NCI-H146 treated with DMSO at 0.1 percent for 48 hours (cell line): ENCODE results near the gene ANKMY2.
"Not testable (repeated sequence)": the region's sequence is repeated elsewhere in the genome, so short reads cannot be mapped to it uniquely, and the experiment has no call there.

ENCODE experiments used
- DNase-seq: peaks from one replicate; lab custom pipeline; 2025; ENCODE audit not compliant: unreplicated experiment; lab: John Stamatoyannopoulos, UW

Gene ANKMY2

GRCh38 chr7:16659854-16660497, 14.4 kb upstream of the ANKMY2 start:
- not testable (repeated sequence) for DNase-seq

DNA sequence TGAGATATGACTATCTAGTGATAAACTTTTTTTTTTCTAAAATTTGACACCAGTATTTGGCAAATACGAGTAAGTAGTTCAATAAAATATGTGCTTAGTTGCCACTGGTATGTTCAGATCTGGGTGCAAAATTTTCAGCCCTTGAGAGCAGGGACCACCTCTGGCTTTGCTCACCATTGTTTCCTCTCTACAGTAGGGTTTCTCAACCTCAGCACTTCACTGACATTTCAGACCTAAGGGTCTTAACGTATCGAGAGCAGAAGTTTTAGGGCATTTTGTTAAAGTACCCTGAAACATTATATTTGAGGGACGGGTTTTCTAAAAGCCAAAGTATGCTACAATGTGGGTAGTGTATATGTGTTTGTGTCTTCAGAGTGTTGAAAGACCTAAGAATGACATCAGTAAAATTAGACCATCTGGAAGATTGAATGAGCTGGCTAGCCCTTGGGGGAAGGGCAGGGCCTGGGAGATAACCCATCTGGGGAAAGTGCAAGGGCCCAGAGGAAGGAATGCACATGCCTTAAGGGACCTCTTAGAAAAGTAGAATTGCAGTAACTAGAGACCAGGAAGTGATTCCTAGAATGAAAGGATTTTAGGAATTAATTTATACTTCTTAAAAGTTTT, 12.2 kb upstream of the ANKMY2 start:
- no peak for DNase-seq

DNA sequence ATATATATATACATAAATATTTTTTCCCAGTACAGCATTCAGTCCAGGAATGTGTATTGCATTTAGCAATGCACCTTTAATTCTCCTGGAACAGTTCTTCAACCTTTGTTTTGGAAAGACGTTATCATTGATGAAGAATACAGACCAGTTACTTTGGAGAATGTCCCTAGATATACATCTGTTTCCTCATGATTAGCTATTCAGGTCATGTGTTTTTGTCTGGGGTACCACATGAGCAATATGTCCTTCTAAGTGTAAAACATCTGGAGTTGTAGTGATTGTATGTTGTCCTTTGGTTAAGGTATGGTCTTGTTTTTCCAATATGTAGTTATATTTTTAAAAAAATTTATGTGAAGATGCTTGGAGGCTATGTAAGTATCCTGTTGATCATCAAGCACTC, 10.6 kb upstream of the ANKMY2 start:
- DNase-seq: no peak

DNA sequence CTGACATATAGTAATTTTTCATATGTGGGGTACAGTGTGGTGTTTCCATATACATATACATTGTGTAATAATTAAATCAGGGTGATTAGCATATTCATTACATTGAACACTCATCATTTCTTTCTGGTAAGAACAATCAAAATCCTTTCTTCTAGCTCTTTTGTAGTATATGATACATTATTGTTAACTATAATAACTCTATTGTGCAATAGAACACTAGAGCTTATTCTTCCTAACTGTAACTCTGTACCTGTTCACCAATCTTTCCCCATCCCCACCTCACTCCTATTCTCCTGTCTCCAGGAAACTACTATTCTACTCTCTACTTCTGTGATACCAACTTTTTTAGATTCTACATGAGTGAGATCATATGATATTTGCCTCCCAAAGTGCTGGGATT, 9.8 kb upstream of the ANKMY2 start:
- no peak for DNase-seq

GRCh38 chr7:16652888-16653287, 7.3 kb upstream of the ANKMY2 start:
- DNase-seq: peak; percentile 15

GRCh38 chr7:16652240-16652583, 6.7 kb upstream of the ANKMY2 start:
- no peak for DNase-seq

DNA sequence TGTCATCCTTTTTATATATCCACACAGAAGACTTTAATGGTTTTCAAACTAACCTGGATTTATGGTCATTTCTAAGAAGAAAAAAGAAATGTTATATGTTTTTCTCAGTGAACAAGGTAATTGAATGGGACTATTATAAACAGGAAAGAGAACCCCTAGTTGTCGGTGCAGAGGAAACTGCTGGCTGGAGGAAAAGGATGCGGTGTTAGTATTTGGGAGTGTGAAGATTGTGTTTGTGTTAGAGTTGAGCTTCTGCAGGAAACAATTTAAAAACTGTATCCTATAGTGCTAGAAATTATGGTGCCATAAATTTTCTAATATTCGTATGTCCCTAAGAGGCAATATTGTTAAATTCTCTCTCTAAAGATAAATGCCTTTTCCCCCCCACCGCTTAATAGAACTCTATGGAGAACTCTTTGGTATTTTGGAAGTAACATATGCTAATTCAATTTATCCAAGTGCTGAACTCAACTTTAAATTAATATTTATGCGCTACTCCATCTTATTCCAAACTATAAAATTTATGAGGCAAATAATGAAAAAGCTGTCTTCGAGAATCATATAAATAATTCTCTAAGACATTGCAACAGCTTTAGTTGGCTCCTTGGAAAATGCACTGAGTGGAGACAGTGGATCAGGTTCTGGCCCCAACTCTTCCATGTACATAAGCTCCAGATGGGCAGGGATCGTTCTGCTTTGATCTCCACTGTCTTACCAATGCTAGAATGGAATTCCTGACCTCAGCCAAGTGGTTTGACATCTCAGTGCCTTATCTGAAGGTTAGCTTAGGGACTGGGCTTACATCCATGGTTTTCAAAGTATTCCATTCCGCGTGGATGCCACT, 6.1 kb upstream of the ANKMY2 start:
- DNase-seq: no peak

GRCh38 chr7:16650266-16650665, 4.7 kb upstream of the ANKMY2 start:
- DNase-seq: no peak

DNA sequence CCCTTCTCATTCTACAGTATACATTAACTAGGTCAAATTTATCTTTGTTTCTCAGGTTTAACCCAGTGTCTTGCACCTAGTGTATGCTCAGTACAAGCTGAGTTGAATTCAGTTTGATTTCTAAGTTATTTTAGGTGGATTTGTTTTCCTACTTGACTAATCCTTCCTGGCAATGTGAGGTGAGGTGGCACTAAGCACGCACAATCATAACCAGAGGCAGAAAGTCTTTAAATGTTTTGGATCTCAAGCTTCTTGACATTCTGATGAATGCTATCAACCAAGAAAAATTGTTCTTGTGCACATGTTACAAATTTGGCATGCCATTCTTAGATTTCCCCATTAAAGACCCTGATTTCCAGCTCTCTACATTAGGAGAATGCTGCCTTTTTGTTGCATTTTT, 3.6 kb upstream of the ANKMY2 start:
- no peak for DNase-seq

DNA sequence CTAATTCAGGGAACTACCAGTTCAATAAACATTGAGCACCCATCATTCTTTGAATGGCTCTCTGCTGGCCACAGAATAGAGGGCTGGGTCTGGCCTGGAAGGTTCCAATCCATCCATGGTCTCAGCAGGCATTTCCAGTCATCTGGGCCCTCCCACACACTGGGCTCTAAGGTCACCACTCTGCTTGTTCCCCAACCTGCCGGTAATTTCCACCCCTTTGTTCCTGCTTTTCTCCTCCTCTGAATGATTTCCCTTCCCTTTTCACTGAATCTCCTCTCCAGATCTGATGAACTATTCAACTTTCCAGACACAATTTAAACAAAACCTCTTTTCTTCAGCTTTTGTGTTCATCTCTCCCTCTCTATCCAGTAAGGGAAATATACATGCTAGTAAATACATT, 3.0 kb upstream of the ANKMY2 start:
- peak; percentile 14 for DNase-seq

DNA sequence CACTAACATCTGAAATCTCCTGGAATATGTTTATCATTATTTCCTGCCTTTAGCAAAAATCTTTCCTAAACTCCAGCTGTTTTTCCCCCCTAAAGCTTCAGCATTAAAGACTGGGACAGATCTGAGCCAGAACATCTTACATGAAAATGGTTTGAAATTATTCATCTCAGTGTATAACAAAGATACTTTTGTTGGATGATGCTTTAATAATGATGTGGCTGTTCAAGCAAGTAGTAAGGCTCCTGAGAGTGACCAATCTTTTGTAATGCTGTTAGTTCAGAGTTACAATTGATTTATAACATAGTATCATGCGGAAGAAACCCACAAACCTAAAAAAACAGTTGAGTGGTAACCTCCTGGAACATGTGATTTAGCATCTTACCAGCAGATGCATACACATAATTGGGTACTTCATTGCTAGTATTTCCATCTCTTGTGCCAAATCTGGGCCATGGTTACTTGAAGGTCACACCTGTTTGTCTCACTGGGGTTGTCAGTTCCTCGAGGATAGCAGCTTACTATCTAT, 1.9 kb upstream of the ANKMY2 start:
- DNase-seq: no peak

DNA sequence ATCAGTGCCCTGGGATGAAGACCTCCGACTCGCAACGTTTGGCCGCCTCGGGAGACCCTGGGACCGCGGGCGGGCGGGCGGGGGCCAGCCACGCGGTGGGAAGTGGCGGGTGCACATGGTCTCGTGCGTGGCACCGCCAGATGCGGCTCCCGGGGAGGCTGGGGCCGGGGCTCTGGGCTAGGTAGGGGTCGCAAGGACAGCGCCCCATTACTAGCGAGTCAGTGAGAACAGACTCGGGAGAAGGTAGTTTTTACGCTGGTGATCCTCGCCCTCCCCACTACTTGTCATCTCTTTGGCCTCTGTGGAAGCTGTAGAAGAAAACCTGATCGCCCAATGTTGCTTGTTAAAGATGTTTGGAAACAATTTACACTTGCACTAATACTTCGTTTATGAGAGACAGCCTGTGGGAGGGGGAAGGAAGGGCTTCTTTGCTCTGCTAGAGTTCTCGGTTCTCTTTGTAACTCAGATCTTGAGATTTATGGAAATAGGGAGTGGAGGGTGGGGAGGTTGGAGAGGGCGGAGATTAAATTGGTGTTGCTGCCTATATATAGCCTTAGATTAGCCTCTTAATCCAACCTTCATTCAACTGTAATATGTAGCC, 1.0 kb upstream of the ANKMY2 start:
- DNase-seq: peak; percentile 19

DNA sequence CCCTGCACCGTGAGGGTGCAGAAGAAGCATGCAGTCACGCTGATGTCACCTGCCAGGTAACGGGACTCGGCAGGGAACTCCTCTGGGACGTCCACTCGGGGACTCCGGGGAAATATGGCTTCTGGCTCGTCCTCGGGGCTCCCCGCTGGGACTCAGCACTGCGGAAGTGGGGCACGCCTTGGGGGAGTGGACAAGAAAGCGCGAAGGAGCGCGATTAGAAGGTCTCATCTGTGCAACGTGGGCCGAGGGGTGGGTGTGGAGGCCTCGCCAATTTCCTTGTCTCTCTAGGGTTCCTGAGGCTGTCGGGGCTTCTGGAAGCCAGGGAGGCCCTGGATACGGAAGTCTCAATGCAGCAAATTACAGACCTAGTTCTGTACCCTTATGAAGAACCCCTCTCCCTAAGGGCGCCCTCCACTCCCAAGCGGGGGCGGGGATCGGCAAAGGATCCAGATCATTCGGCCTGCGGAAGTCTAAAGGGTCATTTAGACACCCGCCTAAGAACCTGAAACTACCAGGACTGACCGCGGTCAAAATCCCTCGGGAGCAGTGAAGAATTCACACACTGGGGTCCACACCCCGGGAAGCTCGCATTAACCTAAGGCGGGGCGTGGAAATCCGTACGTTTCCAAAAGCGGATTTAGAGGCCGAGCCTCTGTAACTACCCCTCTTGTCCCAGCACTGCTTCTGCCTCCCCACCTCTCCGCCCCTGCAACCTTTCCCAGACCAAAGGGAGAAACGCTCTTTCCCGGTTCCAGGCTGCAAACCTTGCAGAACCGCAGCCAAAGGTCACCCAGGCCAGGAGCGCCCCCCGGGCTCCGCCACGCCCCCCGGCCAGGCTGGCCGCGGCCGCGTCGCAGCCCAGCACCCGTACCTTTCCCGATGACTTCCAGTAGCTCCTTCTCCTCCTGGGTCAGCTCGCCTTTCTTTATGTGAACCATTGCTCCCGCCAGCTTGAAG, 640 bp downstream of the ANKMY2 start:
- peak; percentile 33 for DNase-seq

DNA sequence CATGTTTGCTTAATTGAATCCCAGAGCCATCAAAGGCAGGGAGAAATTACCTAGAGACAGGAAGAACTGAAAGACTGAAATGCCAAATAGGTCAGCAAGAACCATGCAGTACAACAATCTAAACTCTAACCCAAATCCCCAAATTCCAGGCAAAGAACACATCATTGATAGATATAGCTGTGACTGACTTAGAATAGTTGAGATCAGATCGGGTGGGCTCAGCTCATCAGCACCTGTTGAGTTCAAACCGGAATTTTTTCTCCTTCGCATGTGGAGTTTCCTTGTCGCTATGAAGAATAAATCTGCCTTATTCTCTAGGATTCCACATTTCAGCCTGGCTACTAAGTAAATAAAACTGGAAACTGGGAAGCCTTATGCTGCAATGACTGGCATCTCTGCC, 1.4 kb downstream of the ANKMY2 start:
- no peak for DNase-seq

DNA sequence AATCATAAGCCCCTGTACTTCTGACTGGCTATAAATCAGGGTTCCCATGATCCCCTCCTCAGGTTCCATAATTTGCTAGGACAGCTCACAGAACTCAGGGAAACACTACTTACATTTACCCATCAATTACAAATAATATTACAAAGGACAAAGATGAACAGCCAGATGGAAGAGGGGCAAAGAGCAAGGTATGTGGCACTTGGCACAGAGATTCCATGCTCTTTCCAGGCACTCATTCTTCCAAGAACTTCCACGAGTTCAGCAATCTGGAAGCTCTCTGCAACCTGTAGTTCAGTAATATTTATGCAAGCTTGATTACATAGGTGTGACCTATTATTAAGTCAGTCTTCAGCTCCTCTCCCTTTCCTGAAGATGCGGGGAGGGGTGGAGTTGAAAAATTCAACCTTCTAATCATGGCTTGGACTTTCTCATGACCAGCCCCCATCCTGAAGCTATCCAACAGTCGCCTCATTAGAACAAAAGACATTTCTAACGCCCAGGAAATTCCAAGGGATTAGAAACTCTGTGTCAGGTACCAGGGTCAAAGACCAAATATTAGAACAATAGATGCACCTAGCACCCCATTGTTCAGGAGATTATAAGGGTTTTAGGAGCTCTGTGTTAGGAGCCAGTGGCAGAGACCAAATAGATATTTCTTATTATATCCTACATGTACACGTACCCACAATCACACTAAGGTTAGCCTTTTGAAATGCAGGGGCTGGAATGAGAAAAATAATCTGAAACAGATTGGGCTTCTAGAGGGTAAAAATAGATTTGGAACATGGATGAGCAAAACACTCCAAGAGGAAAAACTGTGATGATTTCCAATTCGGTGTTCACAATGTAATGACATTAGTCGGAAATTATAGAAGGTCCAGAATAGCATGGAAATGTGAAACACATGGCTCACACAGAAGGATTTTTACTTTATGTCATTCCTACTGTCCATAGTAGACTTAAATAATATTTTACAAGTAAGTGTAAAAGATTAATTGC, 7.0 kb downstream of the ANKMY2 start:
- DNase-seq: no peak

GRCh38 chr7:16637379-16637778, 8.2 kb downstream of the ANKMY2 start:
- no peak for DNase-seq

DNA sequence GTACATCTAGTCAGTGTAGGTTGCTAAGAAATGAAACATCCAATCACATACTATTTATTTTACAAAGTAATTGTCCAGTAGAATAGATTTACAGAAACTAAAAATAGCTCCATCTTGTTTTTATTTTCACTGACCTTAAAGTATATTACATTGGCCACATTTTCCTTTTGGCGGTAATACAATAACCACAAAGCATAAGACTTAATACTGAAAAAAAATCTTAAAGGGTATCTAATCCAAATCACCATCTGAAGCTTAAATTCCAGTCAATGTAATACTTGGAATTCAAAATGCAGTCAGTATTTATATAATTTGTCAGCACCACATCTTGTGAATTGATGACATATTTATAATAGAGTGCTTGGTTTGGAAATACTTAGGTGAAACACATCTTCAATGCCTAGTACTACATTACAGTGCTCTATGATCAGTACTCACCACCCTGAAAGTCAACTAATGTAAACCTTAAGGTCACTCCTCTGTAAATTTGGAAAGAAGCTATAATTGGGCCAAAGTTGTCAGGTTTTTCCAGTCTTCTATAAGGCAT, 8.9 kb downstream of the ANKMY2 start:
- no peak for DNase-seq

DNA sequence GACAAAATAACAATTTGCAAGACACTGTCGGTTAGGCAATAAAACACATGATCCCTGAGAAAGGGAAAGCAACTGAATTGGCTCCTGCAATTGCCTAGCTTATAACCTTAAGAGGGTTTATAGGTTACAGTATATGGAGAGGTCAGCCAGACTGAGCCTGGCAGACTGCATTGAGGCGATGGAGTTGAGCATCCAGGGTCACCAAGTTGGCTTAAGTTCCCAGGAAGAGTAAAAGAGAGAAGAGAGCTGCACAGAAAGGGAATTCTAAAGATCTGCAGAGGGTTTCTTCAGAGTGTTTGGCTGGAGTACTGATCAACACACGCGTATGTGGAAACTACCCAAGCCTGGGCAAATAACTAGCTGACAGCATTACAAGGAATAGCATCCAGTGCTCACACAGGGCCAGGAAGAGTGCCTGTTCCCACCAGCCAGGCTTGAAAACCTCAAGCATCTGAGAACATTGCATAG, 11.2 kb downstream of the ANKMY2 start:
- DNase-seq: no peak

- DNase-seq: no peak
Observed at GRCh38 chr7:16630654-16631053, 14.9 kb downstream of the ANKMY2 start.
